ENCODE data around the gene C6orf132.

- TF ChIP-seq POLR2A (IDR thresholded peaks at IDR 0.05) (no peak), EP300 (IDR thresholded peaks at IDR 0.05; ENCODE audit: low read depth) (no peak), POLR2AphosphoS5 (IDR thresholded peaks at IDR 0.05) (no peak)
- TF ChIP-seq, protein P1, sequence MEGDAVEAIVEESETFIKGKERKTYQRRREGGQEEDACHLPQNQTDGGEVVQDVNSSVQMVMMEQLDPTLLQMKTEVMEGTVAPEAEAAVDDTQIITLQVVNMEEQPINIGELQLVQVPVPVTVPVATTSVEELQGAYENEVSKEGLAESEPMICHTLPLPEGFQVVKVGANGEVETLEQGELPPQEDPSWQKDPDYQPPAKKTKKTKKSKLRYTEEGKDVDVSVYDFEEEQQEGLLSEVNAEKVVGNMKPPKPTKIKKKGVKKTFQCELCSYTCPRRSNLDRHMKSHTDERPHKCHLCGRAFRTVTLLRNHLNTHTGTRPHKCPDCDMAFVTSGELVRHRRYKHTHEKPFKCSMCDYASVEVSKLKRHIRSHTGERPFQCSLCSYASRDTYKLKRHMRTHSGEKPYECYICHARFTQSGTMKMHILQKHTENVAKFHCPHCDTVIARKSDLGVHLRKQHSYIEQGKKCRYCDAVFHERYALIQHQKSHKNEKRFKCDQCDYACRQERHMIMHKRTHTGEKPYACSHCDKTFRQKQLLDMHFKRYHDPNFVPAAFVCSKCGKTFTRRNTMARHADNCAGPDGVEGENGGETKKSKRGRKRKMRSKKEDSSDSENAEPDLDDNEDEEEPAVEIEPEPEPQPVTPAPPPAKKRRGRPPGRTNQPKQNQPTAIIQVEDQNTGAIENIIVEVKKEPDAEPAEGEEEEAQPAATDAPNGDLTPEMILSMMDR (IDR thresholded peaks at IDR 0.05) = no peak
Observed at GRCh38 chr6:42173101-42173500, 30.7 kb upstream of the C6orf132 start, which contains the start of gene GUCA1A.
